CD4-positive, alpha-beta T cell (primary cell): ENCODE data around the gene RAB26. TPM values are rescaled to one million over a fixed set of nuclear protein-coding genes. Genes with fewer than 3 reads are reported as not detected.
"Not testable (repeated sequence)": the region's sequence is repeated elsewhere in the genome, so short reads cannot be mapped to it uniquely, and the experiment has no call there.

Source experiments
- ATAC-seq: fragments of 200-7000 bp; cut with Tn5 transposase; one replicate; pipeline ENCODE4 v1.10.0; 2022; ENCODE audit warnings: mild to moderate bottlenecking; ENCODE audit not compliant: poor library complexity
- CTCF ChIA-PET: fragments of 350-600 bp; sonication (Branson Sonifier 250); formaldehyde crosslinking; loops from one replicate; lab custom pipeline; 2021; ENCODE audit warnings: antibody characterized with exemption, inconsistent platforms; lab: Charles Lee
- POLR2A ChIA-PET: fragments of 350-600 bp; sonication (Branson Sonifier 250); formaldehyde crosslinking; loops from one replicate; lab custom pipeline; 2021; ENCODE audit warnings: antibody characterized with exemption, inconsistent platforms; lab: Charles Lee
- DNase-seq, 14 experiments: peaks; one replicate each; pipeline ENCODE4 v3.0.0-alpha.2; 2013 to 2020; ENCODE audit warnings: mixed read lengths in 2 of 14
- H3K27ac ChIP-seq, 2 donors: one replicate each; pipeline versions ENCODE4 v1.5.1 to v1.7.0; 2013; ENCODE audit warnings: low read length in 2 of 2, low read depth in 1 of 2, mild to moderate bottlenecking in 1 of 2
- H3K27me3 ChIP-seq, 2 experiments: 1 replicate in 1 of 2; 2 replicates in 1 of 2; pipeline versions ENCODE4 v1.6.1 to v1.7.0; 2013; ENCODE audit warnings: low read length in 2 of 2, control low read depth in 1 of 2, mild to moderate bottlenecking in 1 of 2, moderate library complexity in 1 of 2; ENCODE audit not compliant: insufficient read depth in 2 of 2, control insufficient read depth in 1 of 2
- H3K36me3 ChIP-seq: one replicate; pipeline ENCODE4 v1.6.1; 2013; ENCODE audit warnings: low read length, control low read depth; ENCODE audit not compliant: insufficient read depth
- H3K4me1 ChIP-seq: one replicate; pipeline ENCODE4 v1.6.1; 2013; ENCODE audit warnings: low read length, control low read depth; ENCODE audit not compliant: insufficient read depth
- H3K4me3 ChIP-seq: one replicate; pipeline ENCODE4 v1.5.1; 2013; ENCODE audit warnings: mild to moderate bottlenecking, low read length, moderate library complexity
- H3K9me3 ChIP-seq, 2 experiments: 1 replicate in 1 of 2; 2 replicates in 1 of 2; pipeline versions ENCODE4 v1.6.1 to v1.7.0; 2013; ENCODE audit warnings: low read length in 2 of 2, mild to moderate bottlenecking in 2 of 2, control low read depth in 1 of 2, moderate library complexity in 1 of 2; ENCODE audit not compliant: control insufficient read depth in 1 of 2, insufficient read depth in 1 of 2
- H3K27ac Mint-ChIP-seq: one replicate; pipeline ENCODE4 v1.8.0; 2020; ENCODE audit warnings: mixed read lengths
- H3K27me3 Mint-ChIP-seq: one replicate; pipeline ENCODE4 v1.8.0; 2021; ENCODE audit warnings: mixed read lengths
- H3K36me3 Mint-ChIP-seq: one replicate; pipeline ENCODE4 v1.8.0; 2021; ENCODE audit warnings: low read depth, mixed read lengths
- H3K4me1 Mint-ChIP-seq: one replicate; pipeline ENCODE4 v1.8.0; 2021; ENCODE audit warnings: low read depth, mixed read lengths
- H3K4me3 Mint-ChIP-seq: one replicate; pipeline ENCODE4 v1.8.0; 2020; ENCODE audit warnings: mild to moderate bottlenecking, mixed read lengths
- H3K9me3 Mint-ChIP-seq: one replicate; pipeline ENCODE4 v1.8.0; 2020; ENCODE audit warnings: mixed read lengths
- intact Hi-C, 2 experiments: fragments of 100-400 bp; cut with DNase I in 1 of 2; cut with micrococcal nuclease in 1 of 2; formaldehyde crosslinking; loops; one replicate each; pipeline versions ENCODE4 v1.15.1 to v1.9.0; 2023 to 2025; cut with DNase I, micrococcal nuclease
- total RNA-seq, 174 experiments: library from RNA in 2 of 174; stranded (reverse) in 2 of 174; gene quantifications; one replicate each; pipeline ENCODE4 v1.2.3 and lab custom pipeline; 2021 to 2026

Gene RAB26
- total RNA-seq, 2 experiments from 2014 or later = not detected

GRCh38 chr16:2124377-2124693 lies 24.1 kb upstream of the RAB26 start:
- intact Hi-C loops = not testable (repeated sequence)

DNA sequence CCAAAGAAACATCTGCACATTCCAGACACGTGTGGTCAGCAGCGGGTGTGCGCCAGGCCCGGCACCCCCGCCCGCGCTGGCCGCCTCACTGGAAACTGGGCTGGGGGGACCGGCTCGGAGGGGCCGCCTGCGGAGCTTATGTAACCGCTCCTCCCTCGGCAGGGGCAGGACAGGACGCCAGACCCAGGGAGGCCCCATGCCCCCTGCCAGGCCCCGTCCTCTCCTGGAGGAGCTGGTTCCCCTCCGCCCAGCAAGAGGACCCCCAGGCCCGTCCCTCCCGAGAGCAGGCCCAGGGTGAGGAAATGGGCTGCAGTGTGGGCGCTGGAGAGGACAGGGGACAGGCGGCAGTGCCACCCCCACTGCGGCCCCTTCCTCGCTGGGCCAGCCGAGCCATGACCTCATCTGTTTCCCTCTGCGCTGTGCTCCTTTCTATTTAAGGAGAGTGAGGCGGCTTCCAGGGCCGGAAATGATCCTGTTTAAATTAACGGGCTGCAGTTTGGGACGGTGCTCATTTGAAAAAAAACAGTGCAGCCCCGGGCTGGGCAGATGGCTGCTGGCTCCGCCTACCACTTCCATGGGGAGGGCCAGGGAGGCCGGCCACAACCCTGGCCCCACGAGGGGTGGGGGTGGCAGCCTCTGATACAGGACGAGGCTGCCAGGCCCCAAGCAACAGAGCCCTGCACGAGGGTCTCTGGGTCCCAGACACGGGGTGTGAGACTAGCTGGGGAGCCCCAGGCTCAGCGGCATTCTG lies 23.6 kb upstream of the RAB26 start:
- CTCF ChIA-PET, POLR2A ChIA-PET, DNase-seq, H3K9me3 Mint-ChIP-seq, H3K27me3 ChIP-seq, H3K36me3 Mint-ChIP-seq, H3K4me3 Mint-ChIP-seq, H3K27ac ChIP-seq, H3K4me3 ChIP-seq, ATAC-seq, H3K9me3 ChIP-seq, H3K27me3 Mint-ChIP-seq, H3K27ac Mint-ChIP-seq, H3K36me3 ChIP-seq, intact Hi-C loops: not testable (repeated sequence)
- peaks cover 13% of the 10 kb centered on the region for H3K4me1 ChIP-seq
- peaks cover 18% of the 10 kb centered on the region for H3K4me1 Mint-ChIP-seq

More at GRCh38 chr16:2124377-2124693, 24.1 kb upstream of the RAB26 start:
- H3K36me3 Mint-ChIP-seq, ATAC-seq, H3K9me3 Mint-ChIP-seq, CTCF ChIA-PET, H3K9me3 ChIP-seq, H3K27me3 Mint-ChIP-seq, H3K27me3 ChIP-seq, H3K36me3 ChIP-seq, DNase-seq, H3K4me3 Mint-ChIP-seq, H3K4me3 ChIP-seq, POLR2A ChIA-PET, H3K27ac Mint-ChIP-seq, H3K27ac ChIP-seq: not testable (repeated sequence)
- H3K4me1 ChIP-seq = peaks cover 13% of the 10 kb centered on the region
- H3K4me1 Mint-ChIP-seq = peaks cover 18% of the 10 kb centered on the region

DNA sequence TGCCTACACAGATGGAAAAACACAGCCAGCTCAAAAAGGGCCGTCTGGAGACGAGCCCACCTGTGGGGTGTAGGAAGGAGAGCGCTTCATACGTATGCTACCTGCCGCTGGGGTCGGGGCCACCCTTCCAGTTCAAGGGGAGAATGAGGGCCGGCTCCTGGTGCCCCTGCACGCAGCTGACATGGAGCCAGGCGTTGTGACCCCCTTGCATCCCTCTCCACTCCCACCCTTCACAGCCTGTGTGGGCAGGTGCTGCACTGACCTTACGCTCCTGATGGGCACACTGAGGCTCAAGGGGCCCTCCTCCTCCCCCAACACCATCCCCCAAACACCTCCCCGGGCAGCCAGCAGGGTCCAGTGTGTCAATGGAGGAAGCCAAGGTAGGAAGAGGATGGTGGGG lies 22.8 kb upstream of the RAB26 start:
- H3K27ac ChIP-seq, H3K27ac Mint-ChIP-seq, H3K27me3 ChIP-seq, H3K36me3 ChIP-seq, H3K36me3 Mint-ChIP-seq, H3K9me3 Mint-ChIP-seq, POLR2A ChIA-PET, H3K4me3 ChIP-seq, DNase-seq, H3K9me3 ChIP-seq, ATAC-seq, H3K4me3 Mint-ChIP-seq, intact Hi-C loops, H3K27me3 Mint-ChIP-seq: not testable (repeated sequence)
- peaks cover 13% of the 10 kb centered on the region for H3K4me1 ChIP-seq
- CTCF ChIA-PET = interaction anchor here (1.2 to 1.7 kb wide), 2 partner anchors 15 to 22 kb away, joined by 3 to 8 read pairs; no protein-coding TSS in a partner anchor
- H3K4me1 Mint-ChIP-seq = peaks cover 14% of the 10 kb centered on the region

DNA sequence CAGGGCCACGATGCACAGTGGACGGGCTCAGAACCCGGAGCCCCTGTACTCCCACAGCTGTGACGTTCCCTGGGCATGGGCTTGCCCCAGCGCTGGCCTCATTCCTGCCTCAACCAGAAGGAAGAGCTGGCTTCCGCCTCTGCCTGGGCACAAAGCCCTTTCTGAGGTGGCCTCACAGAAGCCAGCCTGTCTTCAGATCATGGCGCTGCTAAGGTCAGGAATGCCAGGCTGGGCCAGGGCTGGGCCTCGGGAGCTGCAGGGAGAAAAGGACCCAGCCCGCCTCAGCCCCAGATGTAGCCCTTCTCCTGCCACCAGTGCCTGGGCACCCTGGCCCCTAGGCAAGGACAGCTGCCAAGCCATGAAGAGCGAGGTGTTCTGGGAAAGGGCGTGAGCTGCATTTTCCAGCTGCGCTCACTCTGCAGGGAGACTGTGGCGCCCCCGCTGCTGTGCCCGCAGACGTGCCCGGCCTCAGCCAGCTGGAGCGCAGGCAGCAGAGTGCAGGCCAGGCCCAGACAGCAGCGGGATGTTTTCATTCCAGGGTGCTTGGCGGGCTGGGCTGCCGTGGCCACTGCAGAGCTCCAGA lies 22.2 kb upstream of the RAB26 start:
- H3K9me3 Mint-ChIP-seq, POLR2A ChIA-PET, H3K27ac Mint-ChIP-seq, H3K36me3 ChIP-seq, H3K27me3 ChIP-seq, H3K27me3 Mint-ChIP-seq, H3K9me3 ChIP-seq, H3K4me3 Mint-ChIP-seq, ATAC-seq, H3K4me3 ChIP-seq, intact Hi-C loops, DNase-seq, H3K36me3 Mint-ChIP-seq, H3K27ac ChIP-seq: not testable (repeated sequence)
- H3K4me1 ChIP-seq = peaks cover 13% of the 10 kb centered on the region
- H3K4me1 Mint-ChIP-seq = peaks cover 12% of the 10 kb centered on the region
- CTCF ChIA-PET = interaction anchor here (1.2 to 1.7 kb wide), 2 partner anchors 14 to 21 kb away, joined by 3 to 8 read pairs; no protein-coding TSS in a partner anchor

DNA sequence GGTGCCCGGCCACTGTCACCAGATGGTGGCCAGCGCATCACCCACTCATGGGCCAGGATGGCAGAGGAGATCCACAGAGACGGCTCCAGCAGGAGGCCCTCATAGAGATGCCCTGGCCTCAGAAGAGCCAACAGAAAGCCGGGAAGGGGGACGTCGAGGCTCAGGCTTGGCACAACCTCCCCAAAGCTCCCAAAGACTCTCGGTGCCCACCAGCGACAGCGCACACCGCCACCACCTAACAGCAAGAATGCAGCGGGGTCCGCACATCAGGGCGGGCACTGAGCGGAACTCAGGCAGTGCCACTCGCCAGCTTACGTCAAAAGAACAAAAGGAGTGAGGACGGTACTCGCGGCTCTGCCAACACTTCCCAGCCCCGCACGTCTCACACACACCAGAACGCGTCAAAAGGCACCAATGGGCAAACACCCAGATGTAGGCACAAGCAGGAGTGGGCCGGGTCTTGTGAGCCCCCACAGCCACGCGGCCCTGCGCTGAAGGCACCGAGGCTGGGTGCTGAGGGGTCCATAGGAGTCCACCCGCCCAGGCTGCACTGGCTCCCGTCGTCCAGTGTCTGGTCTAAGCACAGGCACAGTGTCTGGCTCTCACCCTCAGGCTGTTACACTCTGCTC lies 21.4 kb upstream of the RAB26 start:
- CTCF ChIA-PET = interaction anchor here (1.2 to 1.7 kb wide), 2 partner anchors 14 to 20 kb away, joined by 3 to 8 read pairs; no protein-coding TSS in a partner anchor

GRCh38 chr16:2127630-2128280 lies 20.7 kb upstream of the RAB26 start:
- H3K27ac ChIP-seq, H3K36me3 ChIP-seq, intact Hi-C loops, POLR2A ChIA-PET, H3K27ac Mint-ChIP-seq, H3K9me3 Mint-ChIP-seq, H3K27me3 Mint-ChIP-seq, H3K4me3 Mint-ChIP-seq, H3K4me3 ChIP-seq, H3K36me3 Mint-ChIP-seq, H3K27me3 ChIP-seq, H3K9me3 ChIP-seq: not testable (repeated sequence)
- peak; percentile 6 for ATAC-seq
- CTCF ChIA-PET = interaction anchor here (1.7 kb wide), 1 partner anchor 13 kb away, joined by 8 read pairs; no protein-coding TSS in a partner anchor
- peaks cover 12% of the 10 kb centered on the region for H3K4me1 Mint-ChIP-seq
- peak in 4 of 14 experiments; percentile 41 to 59 (median 48) for DNase-seq
- peaks cover 13% of the 10 kb centered on the region for H3K4me1 ChIP-seq

More for the DNA sequence above, 21.4 kb upstream of the RAB26 start:
- H3K4me3 Mint-ChIP-seq = peak overlapping the region; percentile 11
- H3K36me3 ChIP-seq, H3K27me3 Mint-ChIP-seq, POLR2A ChIA-PET, H3K9me3 Mint-ChIP-seq, intact Hi-C loops, H3K27ac Mint-ChIP-seq, H3K27ac ChIP-seq, H3K4me3 ChIP-seq, H3K36me3 Mint-ChIP-seq, H3K9me3 ChIP-seq, ATAC-seq, H3K27me3 ChIP-seq: not testable (repeated sequence)
- peak in 2 of 14 experiments; percentile 37 to 57 for DNase-seq
- H3K4me1 Mint-ChIP-seq = peaks cover 12% of the 10 kb centered on the region
- H3K4me1 ChIP-seq = peaks cover 13% of the 10 kb centered on the region
